Endothelial cell of coronary artery (primary cell): ENCODE results near the gene MED29. TPM values are rescaled to one million over a fixed set of nuclear protein-coding genes. Genes with fewer than 3 reads are reported as not detected.

Experiments used
- total RNA-seq: library from RNA; depleted of rRNA; stranded (reverse); fragments of >200 nt; gene quantifications from 2 replicates; pipeline ENCODE4 v1.2.3, GENCODE V29; 2014

The MED29 gene
- total RNA-seq, result 9.7 and 12.4 TPM in 2 replicates

GRCh38 chr19:39390751-39391437 is at the start of gene MED29, which contains the start of gene PAF1:
Gene MED29 (plus strand): TSS chr19:39391378. CDS start chr19:39391423, 45 bp downstream.
Gene PAF1 (minus strand): TSS chr19:39391106. CDS start chr19:39390864, 242 bp downstream.

GRCh38 chr19:39341719-39342604 is 49.2 kb upstream of the MED29 start, which contains the start of gene SAMD4B:
Gene SAMD4B (plus strand): TSS chr19:39342421. CDS start chr19:39356894, 14,473 bp downstream.

GRCh38 chr19:39406656-39407409 is 15.7 kb downstream of the MED29 start, which contains the start of gene ZFP36:
Gene ZFP36 (plus strand): TSS chr19:39406847. CDS start chr19:39406905, 58 bp downstream.

GRCh38 chr19:39412100-39412866 is 21.1 kb downstream of the MED29 start, which contains the start of gene PLEKHG2:
Gene PLEKHG2 (plus strand): TSS chr19:39412669. CDS start chr19:39414087, 1,418 bp downstream.

GRCh38 chr19:39435499-39436349 is 44.5 kb downstream of the MED29 start, which contains the start of gene RPS16:
Gene RPS16 (minus strand): TSS chr19:39435949. CDS start chr19:39435895, 54 bp downstream.

GRCh38 chr19:39445196-39446111 is 54.3 kb downstream of the MED29 start, which contains the start of gene SUPT5H:
Gene SUPT5H (plus strand): TSS chr19:39445582. CDS start chr19:39445891, 309 bp downstream.

Other genes starting within 250 kb of the MED29 start
- not detected in 2 replicates for gene NCCRP1, start 194.4 kb upstream of the MED29 start, total RNA-seq
- not detected in 2 replicates for gene SYCN, start 187.1 kb upstream of the MED29 start, total RNA-seq
- not detected in 2 replicates for gene IFNL3, start 146.4 kb upstream of the MED29 start, total RNA-seq
- gene IFNL4, start 142.5 kb upstream of the MED29 start, total RNA-seq, result not detected in 2 replicates
- gene IFNL2, start 123.0 kb upstream of the MED29 start, total RNA-seq, result not detected in 2 replicates
- gene IFNL1, start 95.0 kb upstream of the MED29 start, total RNA-seq, result not detected in 2 replicates
- gene LRFN1, start 70.5 kb upstream of the MED29 start, total RNA-seq, result 0.18 and 0.19 TPM in 2 replicates
- gene GMFG, start 55.3 kb upstream of the MED29 start, total RNA-seq, result 13.7 and 28.2 TPM in 2 replicates
- 30.9 and 37.5 TPM in 2 replicates for gene SAMD4B, start 49.0 kb upstream of the MED29 start, total RNA-seq
- gene PAF1, start 272 bp upstream of the MED29 start, total RNA-seq, result 35.8 and 45.0 TPM in 2 replicates
- 0.27 and 0.56 TPM in 2 replicates for gene ZFP36, start 15.5 kb downstream of the MED29 start, total RNA-seq
- gene PLEKHG2, start 21.3 kb downstream of the MED29 start, total RNA-seq, result 17.5 and 21.0 TPM in 2 replicates
- gene RPS16, start 44.6 kb downstream of the MED29 start, total RNA-seq, result 106 and 208 TPM in 2 replicates
- 63.1 and 65.6 TPM in 2 replicates for gene SUPT5H, start 54.2 kb downstream of the MED29 start, total RNA-seq
- 57.4 and 77.4 TPM in 2 replicates for gene TIMM50, start 89.5 kb downstream of the MED29 start, total RNA-seq
- gene DLL3, start 107.6 kb downstream of the MED29 start, total RNA-seq, result 0.19 and 0.63 TPM in 2 replicates
- not detected in 2 replicates for gene SELENOV, start 123.8 kb downstream of the MED29 start, total RNA-seq
- 3.0 and 3.1 TPM in 2 replicates for gene EID2B, start 141.5 kb downstream of the MED29 start, total RNA-seq
- 15.8 and 16.3 TPM in 2 replicates for gene EID2, start 148.8 kb downstream of the MED29 start, total RNA-seq
- not detected in 2 replicates for gene LGALS13, start 211.1 kb downstream of the MED29 start, total RNA-seq